GM11168 (cell line): ENCODE data around the gene MYO3B.
"Not testable (repeated sequence)": the region's sequence is repeated elsewhere in the genome, so short reads cannot be mapped to it uniquely, and the experiment has no call there.

ENCODE experiments used
- in situ Hi-C: fragments of 300-500 bp; cut with MboI; formaldehyde crosslinking; loops from one replicate; pipeline ENCODE4 v1.12.0; 2022; ENCODE audit warnings: low sequenced_read_pairs; ENCODE audit not compliant: unreplicated experiment

Gene MYO3B

GRCh38 chr2:170391697-170392096 lies 213.8 kb downstream of the MYO3B start:
- in situ Hi-C loops, result no loop called here

GRCh38 chr2:170393861-170394498 lies 216.0 kb downstream of the MYO3B start:
- in situ Hi-C loops, result no loop called here

- in situ Hi-C loops, result no loop called here
Observed at GRCh38 chr2:170394641-170395387, 216.9 kb downstream of the MYO3B start.

GRCh38 chr2:170396799-170397459 lies 219.0 kb downstream of the MYO3B start:
- in situ Hi-C loops, result no loop called here

GRCh38 chr2:170401187-170401586 lies 223.2 kb downstream of the MYO3B start:
- in situ Hi-C loops, result loop anchor here (10.0 kb wide), 1 partner anchor 414 kb away; the partner anchor contains the start of gene GAD1

GRCh38 chr2:170404846-170405245 lies 226.9 kb downstream of the MYO3B start:
- in situ Hi-C loops, result loop anchor here (10.0 kb wide), 1 partner anchor 410 kb away; the partner anchor contains the start of gene GAD1

GRCh38 chr2:170405326-170405725 lies 227.4 kb downstream of the MYO3B start:
- in situ Hi-C loops, result loop anchor here (10.0 kb wide), 1 partner anchor 409 kb away; the partner anchor contains the start of gene GAD1

GRCh38 chr2:170408461-170409163 lies 230.7 kb downstream of the MYO3B start:
- in situ Hi-C loops, result loop anchor here (10.0 kb wide), 1 partner anchor 406 kb away; the partner anchor contains the start of gene GAD1

GRCh38 chr2:170409164-170409535 lies 231.2 kb downstream of the MYO3B start:
- in situ Hi-C loops, result loop anchor here (10.0 kb wide), 1 partner anchor 406 kb away; the partner anchor contains the start of gene GAD1

- in situ Hi-C loops, result no loop called here
Observed at GRCh38 chr2:170411660-170412059, 233.7 kb downstream of the MYO3B start.

- in situ Hi-C loops, result no loop called here
Observed at GRCh38 chr2:170420961-170421687, 243.2 kb downstream of the MYO3B start.

- in situ Hi-C loops, result no loop called here
Observed at GRCh38 chr2:170423919-170424318, 246.0 kb downstream of the MYO3B start.

- in situ Hi-C loops, result no loop called here
Observed at GRCh38 chr2:170425281-170425751, 247.4 kb downstream of the MYO3B start.

- in situ Hi-C loops, result no loop called here
Observed at GRCh38 chr2:170428868-170429267, 250.9 kb downstream of the MYO3B start.

GRCh38 chr2:170432823-170433222 lies 254.9 kb downstream of the MYO3B start:
- in situ Hi-C loops, result no loop called here

GRCh38 chr2:170433448-170433847 lies 255.5 kb downstream of the MYO3B start:
- in situ Hi-C loops, result no loop called here

- in situ Hi-C loops, result not testable (repeated sequence)
Observed at GRCh38 chr2:170434396-170434795, 256.4 kb downstream of the MYO3B start.

- in situ Hi-C loops, result no loop called here
Observed at GRCh38 chr2:170434900-170435621, 257.1 kb downstream of the MYO3B start.
